Hepatocyte (in vitro differentiated cells): Measurements from ENCODE around the gene SYNDIG1. TPM values are rescaled to one million over a fixed set of nuclear protein-coding genes. Genes with fewer than 3 reads are reported as not detected.

Experiments used
- DNase-seq: peaks from one replicate; pipeline ENCODE4 v3.0.0-alpha.2; 2016; ENCODE audit warnings: low spot score
- H2AFZ ChIP-seq: fragments of 200-600 bp; sonication (generic); 2 replicates; pipeline ENCODE4 v1.6.0; 2016; ENCODE audit warnings: antibody characterized with exemption, mild to moderate bottlenecking
- H3K27ac ChIP-seq: fragments of 200-600 bp; sonication (generic); 2 replicates; pipeline ENCODE4 v1.5.1; 2016; ENCODE audit warnings: mild to moderate bottlenecking
- H3K27me3 ChIP-seq: fragments of 200-600 bp; sonication (generic); 2 replicates; pipeline ENCODE4 v1.6.1; 2016
- H3K36me3 ChIP-seq: fragments of 200-600 bp; sonication (generic); replicated peaks from 2 replicates; pipeline ENCODE4 v1.5.1; 2016; ENCODE audit warnings: low read depth; ENCODE audit not compliant: insufficient read depth
- H3K4me1 ChIP-seq: fragments of 200-600 bp; sonication (generic); 2 replicates; pipeline ENCODE4 v1.5.1; 2016; ENCODE audit warnings: mild to moderate bottlenecking, moderate library complexity; ENCODE audit not compliant: insufficient read depth
- H3K4me2 ChIP-seq: fragments of 200-600 bp; sonication (generic); 2 replicates; pipeline ENCODE4 v1.6.0; 2016
- H3K4me3 ChIP-seq: fragments of 200-600 bp; sonication (generic); 2 replicates; pipeline ENCODE4 v1.5.1; 2016; ENCODE audit warnings: mild to moderate bottlenecking
- H3K79me2 ChIP-seq: fragments of 200-600 bp; sonication (generic); 2 replicates; pipeline ENCODE4 v1.6.0; 2017; ENCODE audit warnings: mild to moderate bottlenecking
- H3K9me2 ChIP-seq: fragments of 200-600 bp; sonication (generic); replicated peaks from 2 replicates; pipeline ENCODE4 v1.6.0; 2017; ENCODE audit warnings: mild to moderate bottlenecking; ENCODE audit not compliant: insufficient read depth
- H3K9me3 ChIP-seq: fragments of 200-600 bp; sonication (generic); 2 replicates; pipeline ENCODE4 v1.5.1; 2016; ENCODE audit warnings: low read depth, mild to moderate bottlenecking
- H4K20me1 ChIP-seq: fragments of 200-600 bp; sonication (generic); 2 replicates; pipeline ENCODE4 v1.6.0; 2016; ENCODE audit warnings: mild to moderate bottlenecking; ENCODE audit not compliant: insufficient read depth, poor library complexity, severe bottlenecking
- EZH2 ChIP-seq: fragments of 200-600 bp; sonication (generic); IDR thresholded peaks from 2 replicates; pipeline ENCODE4 v1.6.1; 2016; ENCODE audit warnings: antibody characterized with exemption, mild to moderate bottlenecking, borderline replicate concordance
- EZH2phosphoT487 ChIP-seq: fragments of 200-600 bp; sonication (generic); IDR thresholded peaks from one replicate; pipeline ENCODE4 v1.6.1; 2018; ENCODE audit warnings: antibody characterized with exemption, mild to moderate bottlenecking, low read depth, moderate library complexity; ENCODE audit not compliant: unreplicated experiment, severe bottlenecking
- WGBS: methylation state at CpG from one replicate; pipeline ENCODE4 v1.1.6; 2016; ENCODE audit warnings: low lambda C conversion rate; ENCODE audit errors: missing lambda C conversion rate; 5-methylcytosine and 5-hydroxymethylcytosine counted together
- polyA plus RNA-seq: library from polyadenylated mRNA; unstranded; fragments of >200 nt; fragmentation: Nextera tagmentation; extraction: Ambion mirVana; gene quantifications from 2 replicates; pipeline ENCODE4 v1.2.1, GENCODE V29; 2016
- total RNA-seq: library from RNA; depleted of rRNA; stranded (reverse); fragments of >200 nt; gene quantifications from 2 replicates; pipeline ENCODE4 v1.2.3, GENCODE V29; 2014
- TF ChIP-seq, protein P1 (sequence below): fragments of 200-600 bp; sonication (generic); IDR thresholded peaks from 2 replicates; pipeline ENCODE4 v1.5.1; 2016; ENCODE audit warnings: antibody characterized with exemption, mild to moderate bottlenecking; ENCODE audit not compliant: poor library complexity

SYNDIG1 gene
- total and polyA plus RNA-seq, 2 experiments from 2014 or later: 1.5 to 2.3 TPM

DNA sequence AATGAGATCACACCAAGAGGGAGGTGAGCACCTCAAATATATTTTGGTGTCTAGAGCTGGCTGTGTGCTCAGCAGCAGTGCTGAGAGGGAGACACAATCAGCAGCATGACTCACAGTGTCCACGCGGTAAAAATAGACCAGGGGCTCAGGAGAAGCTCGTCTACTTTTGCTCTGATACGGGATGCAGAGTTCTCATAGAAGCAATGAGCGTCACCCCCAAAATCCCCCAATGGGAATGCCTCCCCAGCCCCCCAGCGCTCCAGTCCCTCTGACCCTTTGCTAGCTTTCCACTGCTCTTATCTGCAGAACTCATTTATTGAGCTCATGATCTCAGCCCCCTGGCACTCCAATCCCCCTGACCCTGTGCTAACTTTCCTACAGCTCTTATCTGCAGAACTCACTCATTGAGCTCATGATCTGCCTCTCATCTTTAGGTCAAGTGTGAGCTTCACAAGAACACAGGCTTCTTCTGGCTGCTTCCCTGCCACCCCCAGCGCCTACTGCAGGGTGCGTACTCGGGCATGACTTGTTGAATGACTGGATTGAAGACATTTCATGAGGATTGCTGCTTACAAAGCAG, 34.0 kb downstream of the SYNDIG1 start:
- H2AFZ ChIP-seq: no peak overlapping the region
- no peaks in the 10 kb centered on the region for H3K9me3 ChIP-seq
- TF ChIP-seq EZH2 (no peak), EZH2phosphoT487 (no peak)
- TF ChIP-seq, protein P1, sequence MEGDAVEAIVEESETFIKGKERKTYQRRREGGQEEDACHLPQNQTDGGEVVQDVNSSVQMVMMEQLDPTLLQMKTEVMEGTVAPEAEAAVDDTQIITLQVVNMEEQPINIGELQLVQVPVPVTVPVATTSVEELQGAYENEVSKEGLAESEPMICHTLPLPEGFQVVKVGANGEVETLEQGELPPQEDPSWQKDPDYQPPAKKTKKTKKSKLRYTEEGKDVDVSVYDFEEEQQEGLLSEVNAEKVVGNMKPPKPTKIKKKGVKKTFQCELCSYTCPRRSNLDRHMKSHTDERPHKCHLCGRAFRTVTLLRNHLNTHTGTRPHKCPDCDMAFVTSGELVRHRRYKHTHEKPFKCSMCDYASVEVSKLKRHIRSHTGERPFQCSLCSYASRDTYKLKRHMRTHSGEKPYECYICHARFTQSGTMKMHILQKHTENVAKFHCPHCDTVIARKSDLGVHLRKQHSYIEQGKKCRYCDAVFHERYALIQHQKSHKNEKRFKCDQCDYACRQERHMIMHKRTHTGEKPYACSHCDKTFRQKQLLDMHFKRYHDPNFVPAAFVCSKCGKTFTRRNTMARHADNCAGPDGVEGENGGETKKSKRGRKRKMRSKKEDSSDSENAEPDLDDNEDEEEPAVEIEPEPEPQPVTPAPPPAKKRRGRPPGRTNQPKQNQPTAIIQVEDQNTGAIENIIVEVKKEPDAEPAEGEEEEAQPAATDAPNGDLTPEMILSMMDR: peak; percentile 25
- H3K27me3 ChIP-seq: no peaks in the 10 kb centered on the region
- H3K36me3 ChIP-seq: no peaks in the 10 kb centered on the region
- H4K20me1 ChIP-seq: no peaks in the 10 kb centered on the region
- DNase-seq: peak; percentile 72
- peak overlapping the region; percentile 86 for H3K27ac ChIP-seq
- 27% methylated on average over 9 of the region's 9 CpGs for WGBS
- H3K4me3 ChIP-seq: no peak overlapping the region
- H3K9me2 ChIP-seq: no peaks in the 10 kb centered on the region
- H3K4me1 ChIP-seq: peaks cover 11% of the 10 kb centered on the region
- no peaks in the 10 kb centered on the region for H3K79me2 ChIP-seq
- peak overlapping the region; percentile 24 for H3K4me2 ChIP-seq

DNA sequence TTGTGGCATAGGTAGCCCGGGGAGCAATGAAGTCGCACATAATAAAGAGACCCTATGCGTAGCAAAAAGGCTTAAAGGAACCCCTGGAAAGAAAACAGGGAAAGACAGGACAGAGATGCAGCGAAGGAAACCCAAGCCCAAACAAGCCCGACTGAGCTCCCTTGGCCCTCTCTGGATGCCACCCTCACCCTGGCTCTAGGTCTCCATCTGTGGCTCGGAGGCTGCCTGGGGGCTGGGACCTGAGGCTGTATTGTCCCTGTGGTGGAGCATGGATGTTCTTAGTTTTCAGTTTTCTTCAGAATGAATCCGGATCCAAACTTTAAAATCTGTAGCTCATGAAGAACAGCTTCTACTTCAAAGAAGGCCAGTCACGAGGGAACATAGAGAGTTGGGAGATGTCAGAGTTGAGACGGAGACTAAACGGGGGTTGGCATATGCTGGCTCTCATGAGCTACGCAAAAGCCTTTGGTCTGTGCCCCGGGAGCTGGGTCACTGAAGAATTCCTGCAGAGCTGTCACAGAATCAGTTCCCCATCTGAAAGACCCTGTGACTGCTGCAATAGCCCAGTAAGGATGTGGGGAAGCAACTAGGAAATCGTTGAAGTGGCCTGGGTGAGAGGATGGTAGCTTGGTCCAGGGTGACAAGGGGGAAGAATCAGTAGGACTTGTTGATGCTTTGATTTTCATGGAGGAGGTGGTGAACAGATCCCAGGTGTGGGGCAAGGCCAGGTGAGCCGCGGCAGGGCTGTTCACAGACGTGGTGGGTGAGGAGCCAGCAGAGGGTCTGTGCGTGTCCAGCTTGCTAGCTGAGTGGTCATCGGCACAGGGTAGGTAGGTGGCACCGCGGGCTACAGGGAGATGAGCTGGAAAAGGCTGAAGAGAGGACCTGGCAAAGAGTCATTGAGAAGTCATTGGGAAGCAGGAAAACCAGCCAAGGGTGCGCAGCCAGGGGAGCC, 35.2 kb downstream of the SYNDIG1 start:
- H3K27ac ChIP-seq: peak overlapping the region; percentile 86
- TF ChIP-seq, protein P1: no peak
- no peak for TF ChIP-seq EZH2
- no peak for TF ChIP-seq EZH2phosphoT487
- WGBS: 94% methylated on average over 21 of the region's 21 CpGs

GRCh38 chr20:24506146-24506545, 36.7 kb downstream of the SYNDIG1 start:
- Histone ChIP-seq H3K9me2 (no peaks in the 10 kb centered on the region), H3K79me2 (no peaks in the 10 kb centered on the region), H4K20me1 (no peaks in the 10 kb centered on the region), H3K27me3 (no peaks in the 10 kb centered on the region), H2AFZ (no peak overlapping the region), H3K27ac (no peak overlapping the region), H3K9me3 (no peaks in the 10 kb centered on the region), H3K4me1 (peaks cover 11% of the 10 kb centered on the region), H3K4me3 (no peak overlapping the region), H3K36me3 (no peaks in the 10 kb centered on the region), H3K4me2 (no peak overlapping the region)
- TF ChIP-seq EZH2phosphoT487 (no peak), EZH2 (no peak)
- TF ChIP-seq, protein P1: no peak
- no peak for DNase-seq
- 91% methylated on average over 3 of the region's 3 CpGs for WGBS

More for the DNA sequence above, 35.2 kb downstream of the SYNDIG1 start:
- Histone ChIP-seq H3K27me3 (no peaks in the 10 kb centered on the region), H3K79me2 (no peaks in the 10 kb centered on the region), H3K36me3 (no peaks in the 10 kb centered on the region), H3K4me2 (peak overlapping the region; percentile 24), H2AFZ (no peak overlapping the region), H3K4me3 (no peak overlapping the region), H3K9me3 (no peaks in the 10 kb centered on the region), H3K9me2 (no peaks in the 10 kb centered on the region), H3K4me1 (peaks cover 11% of the 10 kb centered on the region), H4K20me1 (no peaks in the 10 kb centered on the region)
- DNase-seq: no peak
